ENCODE results near the gene MYCBPAP.

The MYCBPAP gene

GRCh38 chr17:50507871-50508572, at the start of gene MYCBPAP:
Gene MYCBPAP (plus strand): TSS chr17:50508439. CDS start chr17:50508675, 236 bp downstream.
- DNase-seq = peak; percentile 81

- no peak for DNase-seq
Measured at GRCh38 chr17:50458701-50459676, 49.2 kb upstream of the MYCBPAP start.

GRCh38 chr17:50459756-50460155, 48.5 kb upstream of the MYCBPAP start:
- no peak for DNase-seq

GRCh38 chr17:50460831-50461526, 47.3 kb upstream of the MYCBPAP start:
- DNase-seq = no peak

- no peak for DNase-seq
Measured at GRCh38 chr17:50461550-50462132, 46.6 kb upstream of the MYCBPAP start.

GRCh38 chr17:50462446-50462845, 45.8 kb upstream of the MYCBPAP start:
- DNase-seq = no peak

GRCh38 chr17:50464121-50464520, 44.1 kb upstream of the MYCBPAP start:
- DNase-seq = no peak

GRCh38 chr17:50464736-50465135, 43.5 kb upstream of the MYCBPAP start:
- no peak for DNase-seq

GRCh38 chr17:50465171-50465570, 43.1 kb upstream of the MYCBPAP start:
- DNase-seq = no peak

- DNase-seq = no peak
Measured at GRCh38 chr17:50465635-50466034, 42.6 kb upstream of the MYCBPAP start.

- no peak for DNase-seq
Measured at GRCh38 chr17:50466371-50467113, 41.7 kb upstream of the MYCBPAP start.

GRCh38 chr17:50467114-50467854, 41.0 kb upstream of the MYCBPAP start:
- no peak for DNase-seq

GRCh38 chr17:50467855-50468303, 40.4 kb upstream of the MYCBPAP start:
- no peak for DNase-seq

GRCh38 chr17:50468304-50469207, 39.7 kb upstream of the MYCBPAP start, which contains the start of gene CHAD:
Gene CHAD (minus strand): TSS chr17:50468880. CDS start chr17:50468813, 67 bp downstream.
- DNase-seq = no peak

- no peak for DNase-seq
Measured at GRCh38 chr17:50469208-50469605, 39.0 kb upstream of the MYCBPAP start.

- no peak for DNase-seq
Measured at GRCh38 chr17:50469671-50470305, 38.5 kb upstream of the MYCBPAP start.

- no peak for DNase-seq
Measured at GRCh38 chr17:50470426-50470825, 37.8 kb upstream of the MYCBPAP start.

GRCh38 chr17:50471009-50471905, 37.0 kb upstream of the MYCBPAP start:
- no peak for DNase-seq
